A673 (cell line): Measurements from ENCODE around the gene ADAMTSL3. TPM values are rescaled to one million over a fixed set of nuclear protein-coding genes. Genes with fewer than 3 reads are reported as not detected.

ENCODE experiments used
- BruUV-seq: library from RNA; stranded (reverse); fragments of 400-500 nt; replicated peaks from 2 replicates; lab custom pipeline; 2021; lab: Mats Ljungman, UMichigan
- CTCF ChIA-PET: fragments of 300-600 bp; sonication (Branson Sonifier 250); formaldehyde crosslinking; loops from one replicate; lab custom pipeline; 2022; ENCODE audit warnings: antibody characterized with exemption; lab: Charles Lee
- POLR2A ChIA-PET: fragments of 300-600 bp; sonication (Branson Sonifier 250); formaldehyde crosslinking; loops from one replicate; lab custom pipeline; 2022; ENCODE audit warnings: antibody characterized with exemption; ENCODE audit not compliant: low non-redundant PET; lab: Charles Lee
- DNase-seq: peaks from one replicate; pipeline ENCODE4 v3.0.0-alpha.2; 2015; ENCODE audit warnings: low spot score
- H3K27ac ChIP-seq: fragments of 200-600 bp; sonication (generic); 2 replicates; pipeline ENCODE4 v1.5.1; 2016; ENCODE audit warnings: mixed run types, low read depth, mild to moderate bottlenecking, mixed read lengths, antibody characterized with exemption, low read length; ENCODE audit not compliant: poor library complexity, severe bottlenecking
- H3K27me3 ChIP-seq: fragments of 200-600 bp; sonication (generic); replicated peaks from 2 replicates; pipeline ENCODE4 v1.6.1; 2017; ENCODE audit warnings: mixed run types, low read depth, mild to moderate bottlenecking, mixed read lengths, antibody characterized with exemption, low read length; ENCODE audit not compliant: insufficient read depth, poor library complexity
- H3K36me3 ChIP-seq: fragments of 200-600 bp; sonication (generic); 2 replicates; pipeline ENCODE4 v1.6.1; 2016; ENCODE audit warnings: mixed run types, mild to moderate bottlenecking, mixed read lengths, antibody characterized with exemption, low read length; ENCODE audit not compliant: insufficient read depth, poor library complexity, severe bottlenecking
- H3K4me1 ChIP-seq: fragments of 200-600 bp; sonication (generic); 2 replicates; pipeline ENCODE4 v1.6.1; 2017; ENCODE audit warnings: mixed run types, mild to moderate bottlenecking, mixed read lengths, antibody characterized with exemption, low read length; ENCODE audit not compliant: insufficient read depth, poor library complexity, severe bottlenecking
- H3K4me3 ChIP-seq: fragments of 200-600 bp; sonication (generic); 2 replicates; pipeline ENCODE4 v1.5.1; 2016; ENCODE audit warnings: low read depth, mixed run types, mild to moderate bottlenecking, mixed read lengths, low read length; ENCODE audit not compliant: poor library complexity, severe bottlenecking
- H3K9me3 ChIP-seq: fragments of 200-600 bp; sonication (generic); 2 replicates; pipeline ENCODE4 v1.6.1; 2016; ENCODE audit warnings: mixed run types, low read depth, mild to moderate bottlenecking, mixed read lengths, antibody characterized with exemption, low read length; ENCODE audit not compliant: poor library complexity, severe bottlenecking
- CTCF ChIP-seq: fragments of 300-800, 200-600 bp; sonication (generic); conservative IDR thresholded peaks from 2 replicates; pipeline ENCODE4 v1.5.1; 2017; ENCODE audit warnings: low read depth, mild to moderate bottlenecking, antibody characterized with exemption, low read length, moderate library complexity, mixed read lengths
- EZH2 ChIP-seq: fragments of 200-600 bp; sonication (generic); IDR thresholded peaks from 2 replicates; pipeline ENCODE4 v1.6.1; 2017; ENCODE audit warnings: borderline replicate concordance, low read depth, mild to moderate bottlenecking, mixed read lengths, antibody characterized with exemption, low read length; ENCODE audit not compliant: poor library complexity, severe bottlenecking
- intact Hi-C: fragments of 100-400 bp; cut with micrococcal nuclease; formaldehyde crosslinking; loops from one replicate; pipeline ENCODE4 v1.10.0; 2022; ENCODE audit not compliant: unreplicated experiment
- total RNA-seq: library from RNA; stranded (reverse); gene quantifications from 2 replicates; pipeline ENCODE4 v1.2.3, GENCODE V29; 2021

Gene ADAMTSL3
- total RNA-seq, 1 experiment from 2014 or later = 0.95 TPM

GRCh38 chr15:83913034-83913632, 259.2 kb downstream of the ADAMTSL3 start:
- Histone ChIP-seq H3K27me3 (peaks cover 11% of the 10 kb centered on the region), H3K36me3 (no peaks in the 10 kb centered on the region), H3K27ac (no peak overlapping the region), H3K4me3 (no peak overlapping the region), H3K4me1 (no peaks in the 10 kb centered on the region), H3K9me3 (no peaks in the 10 kb centered on the region)
- ChIA-PET POLR2A (no interaction called here), CTCF (no interaction called here)
- TF ChIP-seq CTCF (no peak), EZH2 (no peak)
- DNase-seq = no peak
- intact Hi-C loops = no loop called here
- no TSS peak for BruUV-seq

- Histone ChIP-seq H3K27ac (no peak overlapping the region), H3K9me3 (no peaks in the 10 kb centered on the region), H3K27me3 (peaks cover 11% of the 10 kb centered on the region), H3K4me1 (no peaks in the 10 kb centered on the region), H3K4me3 (no peak overlapping the region), H3K36me3 (no peaks in the 10 kb centered on the region)
- TF ChIP-seq EZH2 = no peak
- no peak for TF ChIP-seq CTCF
- intact Hi-C loops = no loop called here
- BruUV-seq = no TSS peak
- POLR2A ChIA-PET = no interaction called here
- no peak for DNase-seq
- CTCF ChIA-PET = no interaction called here
These were observed 261.0 kb downstream of the ADAMTSL3 start for GRCh38 chr15:83914906-83915305.

- intact Hi-C loops = no loop called here
- Histone ChIP-seq H3K27me3 (peaks cover 11% of the 10 kb centered on the region), H3K36me3 (no peaks in the 10 kb centered on the region), H3K27ac (no peak overlapping the region), H3K9me3 (no peaks in the 10 kb centered on the region), H3K4me3 (no peak overlapping the region), H3K4me1 (no peaks in the 10 kb centered on the region)
- no TSS peak for BruUV-seq
- ChIA-PET CTCF (no interaction called here), POLR2A (no interaction called here)
- TF ChIP-seq CTCF = no peak
- no peak for TF ChIP-seq EZH2
- no peak for DNase-seq
These were observed 263.5 kb downstream of the ADAMTSL3 start for GRCh38 chr15:83917432-83917831.
